Measurements from ENCODE around the gene SLC6A15.

The SLC6A15 gene

GRCh38 chr12:84912198-84913128, at the start of gene SLC6A15:
Gene SLC6A15 (minus strand): TSS chr12:84912799. CDS start chr12:84892120, 20,679 bp downstream.
- DNase-seq (ENCODE audit: low read depth) = peak; percentile 97

DNA sequence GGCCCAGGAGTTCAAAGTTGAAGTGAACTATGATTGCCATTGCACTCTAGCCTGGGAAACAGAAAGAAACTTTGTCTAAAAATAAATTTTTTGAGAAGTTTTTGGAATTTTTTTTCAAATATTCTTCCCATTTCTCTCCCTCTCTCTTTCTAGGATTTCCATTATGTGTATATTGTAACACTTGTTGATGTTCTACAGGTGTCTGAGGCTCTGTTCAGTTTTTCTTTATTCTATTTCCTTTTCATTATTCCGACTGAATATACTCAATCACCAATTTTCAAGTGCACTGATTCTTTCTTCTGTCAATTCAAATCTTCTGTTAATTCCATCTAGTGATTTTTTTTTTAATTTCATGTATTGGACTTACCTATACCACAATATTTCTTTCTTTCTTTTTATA, 48.3 kb upstream of the SLC6A15 start:
- DNase-seq (ENCODE audit: low read depth) = no peak

GRCh38 chr12:84955298-84955697, 42.7 kb upstream of the SLC6A15 start:
- peak; percentile 50 for DNase-seq (ENCODE audit: low read depth)

DNA sequence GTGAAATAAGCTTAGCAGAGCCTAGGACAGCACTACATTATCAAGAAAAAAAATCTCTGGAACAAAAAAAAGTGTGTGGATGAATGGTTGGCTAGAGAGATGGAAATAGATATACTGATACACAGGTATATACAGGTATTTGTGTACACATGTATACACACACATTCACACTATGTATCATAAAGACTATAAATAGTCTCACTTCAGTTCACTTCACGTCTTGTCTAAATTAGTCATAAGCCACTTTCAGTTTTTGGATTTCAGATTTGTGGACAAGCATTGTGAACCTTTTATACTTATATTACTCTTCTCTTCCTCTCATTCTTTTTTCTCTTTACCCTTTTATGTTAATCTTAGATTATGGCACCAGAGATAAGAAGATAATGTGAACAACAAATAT, 41.8 kb upstream of the SLC6A15 start:
- no peak for DNase-seq (ENCODE audit: low read depth)

- peak; percentile 16 for DNase-seq (ENCODE audit: low read depth)
Observed at GRCh38 chr12:84950971-84951546, 38.5 kb upstream of the SLC6A15 start.

GRCh38 chr12:84946753-84947152, 34.2 kb upstream of the SLC6A15 start:
- no peak for DNase-seq (ENCODE audit: low read depth)

DNA sequence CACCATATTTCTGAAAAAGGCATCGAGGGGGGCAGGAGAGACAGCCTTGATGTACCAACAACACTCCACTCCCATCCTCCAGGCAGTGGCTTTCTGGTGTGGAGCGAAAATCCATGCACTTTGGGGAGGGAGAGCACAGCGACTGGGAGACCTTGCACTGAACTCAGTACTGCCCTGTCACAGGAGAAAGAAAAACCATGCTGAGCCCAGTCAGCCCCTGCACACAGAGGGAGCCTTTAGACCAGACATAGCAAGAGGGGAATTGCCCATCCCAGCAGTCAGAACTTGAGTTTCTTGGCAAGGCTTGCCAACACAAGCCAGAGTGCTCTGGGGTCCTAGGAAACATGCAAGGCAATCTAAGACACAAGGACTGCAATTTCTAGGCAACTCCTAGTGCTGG, 24.8 kb upstream of the SLC6A15 start:
- DNase-seq (ENCODE audit: low read depth) = no peak

DNA sequence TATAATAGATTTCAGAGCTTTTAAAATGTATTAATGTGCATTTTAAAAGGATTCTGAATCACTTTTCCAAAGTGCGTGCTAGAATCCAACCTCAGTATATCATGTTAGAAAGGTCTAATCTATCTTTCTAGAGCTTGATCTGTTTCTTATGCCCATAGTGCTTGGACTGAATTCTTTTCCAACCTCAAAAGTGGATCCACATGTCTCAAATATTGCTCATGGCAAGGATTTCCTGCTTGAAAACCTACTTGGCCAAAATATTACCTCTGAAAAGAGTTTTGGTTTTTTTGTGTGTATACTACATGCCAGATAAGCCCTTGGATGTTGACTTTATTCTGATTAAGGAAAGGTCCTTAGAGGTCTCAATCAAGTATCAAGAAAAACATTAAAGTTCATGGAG, 16.9 kb upstream of the SLC6A15 start:
- no peak for DNase-seq (ENCODE audit: low read depth)

DNA sequence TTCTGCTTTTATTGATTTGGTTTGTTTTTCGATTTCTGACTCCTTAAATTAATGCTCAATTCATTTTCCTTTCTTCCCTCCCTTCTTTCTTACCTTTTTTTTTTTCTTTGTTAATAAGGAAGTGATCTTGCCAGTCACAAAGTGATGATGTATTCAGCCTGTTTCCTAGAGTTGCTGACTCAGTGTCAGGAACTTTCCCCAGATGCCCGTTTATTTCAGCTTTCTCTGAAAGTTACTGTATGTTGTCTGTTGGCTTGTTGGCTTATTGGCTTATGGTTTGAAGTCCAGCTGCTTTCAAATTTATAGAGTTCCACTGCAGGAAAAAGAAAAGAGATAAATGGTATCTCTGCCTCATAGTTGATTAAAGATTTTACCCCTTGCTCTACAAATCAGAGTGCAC, 12.4 kb upstream of the SLC6A15 start:
- peak; percentile 89 for DNase-seq (ENCODE audit: low read depth)

- DNase-seq (ENCODE audit: low read depth) = peak; percentile 88
Observed at GRCh38 chr12:84922693-84923092, 10.1 kb upstream of the SLC6A15 start.

- peak; percentile 83 for DNase-seq (ENCODE audit: low read depth)
Observed at GRCh38 chr12:84920331-84920730, 7.7 kb upstream of the SLC6A15 start.

GRCh38 chr12:84919271-84919670, 6.7 kb upstream of the SLC6A15 start:
- peak; percentile 80 for DNase-seq (ENCODE audit: low read depth)

- DNase-seq (ENCODE audit: low read depth) = peak; percentile 64
Observed at GRCh38 chr12:84913129-84913515, 523 bp upstream of the SLC6A15 start.

- peak; percentile 93 for DNase-seq (ENCODE audit: low read depth)
Observed at GRCh38 chr12:84911271-84912197, 1.1 kb downstream of the SLC6A15 start.

DNA sequence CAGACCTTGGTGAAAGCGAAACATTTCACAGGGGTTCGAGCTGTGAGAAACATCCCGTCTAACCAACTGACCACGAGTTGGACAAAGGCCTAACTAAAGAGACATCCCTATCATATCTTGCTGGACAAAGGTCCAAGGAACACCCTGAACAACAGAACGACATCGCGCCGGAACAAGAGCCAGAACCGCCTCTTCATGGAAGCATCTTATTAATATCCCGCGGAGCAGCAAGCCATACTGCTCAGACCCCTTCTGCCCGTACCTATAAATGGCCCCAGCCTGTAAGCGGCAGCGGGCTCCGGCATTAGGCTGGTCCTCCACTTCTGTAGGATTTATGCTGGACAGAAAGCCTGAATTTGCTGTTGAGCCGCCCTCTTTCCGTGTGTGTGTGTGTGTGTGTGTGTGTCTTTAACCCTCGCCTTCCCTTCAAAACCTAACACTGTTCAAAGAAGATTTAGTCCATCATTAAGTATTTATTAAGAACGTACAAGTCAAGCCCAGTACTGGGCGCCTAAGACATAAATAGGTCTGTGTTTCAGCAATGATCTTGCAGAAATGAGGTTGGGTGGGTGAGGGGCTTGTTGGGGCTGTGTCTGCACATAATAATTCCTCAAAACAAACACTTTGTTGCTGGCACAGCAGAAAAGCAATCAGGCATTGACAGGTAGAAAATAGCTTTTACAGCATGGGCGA, 1.9 kb downstream of the SLC6A15 start:
- peak; percentile 55 for DNase-seq (ENCODE audit: low read depth)

DNA sequence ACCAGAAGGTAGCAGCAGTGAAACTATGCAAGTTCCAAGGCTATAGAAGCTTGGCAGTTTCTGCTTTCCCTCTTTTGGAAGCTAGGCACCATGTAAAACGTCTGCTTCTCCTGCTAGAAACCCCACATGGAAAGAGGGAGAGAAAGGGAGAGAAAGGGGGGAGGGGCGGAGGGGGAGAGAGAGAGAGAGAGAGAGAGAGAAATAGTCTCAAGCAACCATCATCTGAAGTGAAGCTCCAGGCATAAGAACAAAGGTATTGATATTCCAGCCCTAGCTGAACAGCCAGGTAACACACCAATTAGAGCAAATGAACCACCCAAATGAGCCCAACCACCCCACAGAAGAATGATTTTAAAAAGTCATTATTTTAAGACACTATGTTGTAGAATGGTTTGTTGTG, 8.5 kb downstream of the SLC6A15 start:
- DNase-seq (ENCODE audit: low read depth) = no peak

DNA sequence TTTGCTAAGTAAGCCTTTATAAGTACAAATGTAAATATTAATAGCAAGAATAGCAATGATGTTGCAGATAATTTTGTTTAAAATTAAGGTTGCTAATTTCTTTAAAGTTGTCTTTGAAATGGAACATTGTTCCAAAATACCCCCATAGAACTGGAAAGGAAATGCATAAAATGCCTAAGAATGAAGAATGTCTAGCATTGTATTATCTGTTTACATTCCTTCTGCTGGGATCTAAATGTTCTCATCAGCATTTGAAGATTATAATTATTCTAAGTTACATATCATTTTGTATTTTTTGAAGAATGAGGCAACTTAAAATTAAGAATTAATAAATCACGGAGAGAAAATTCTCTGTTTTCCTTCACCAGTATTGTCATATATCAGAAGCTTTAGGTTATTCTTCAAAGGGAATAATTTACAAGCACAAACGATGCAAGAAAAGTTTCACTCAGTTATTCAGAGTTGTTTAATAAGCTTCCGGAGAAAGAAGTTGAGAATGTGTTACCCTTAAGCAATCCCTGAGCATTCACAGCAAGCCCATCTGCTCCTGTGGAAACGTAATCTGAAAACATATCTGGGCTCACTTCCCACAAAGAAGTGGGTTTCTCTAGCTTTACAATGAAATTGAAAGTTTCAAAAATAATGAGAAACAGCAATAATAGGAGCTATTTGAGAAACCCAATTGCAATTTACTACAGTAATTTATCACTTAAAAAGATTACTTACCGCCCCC, 21.3 kb downstream of the SLC6A15 start:
- peak; percentile 93 for DNase-seq (ENCODE audit: low read depth)

DNA sequence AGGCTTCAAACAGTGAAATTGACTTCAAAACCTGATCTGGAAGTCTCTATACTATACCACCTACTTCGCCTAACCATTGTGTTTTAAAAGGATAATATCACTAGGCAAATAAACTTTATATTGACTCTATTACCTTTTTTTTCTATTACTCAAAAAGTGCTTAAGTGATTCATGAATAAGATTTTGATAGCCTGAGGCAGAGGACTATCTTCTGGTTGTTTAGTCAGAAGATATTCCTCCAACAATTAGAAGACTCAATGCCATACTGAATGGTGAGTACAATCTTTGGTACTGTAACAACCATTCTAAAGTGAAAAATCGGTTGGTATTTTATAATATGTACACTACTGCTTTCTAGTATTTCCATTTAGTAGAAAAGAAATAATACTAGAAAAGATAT, 22.8 kb downstream of the SLC6A15 start:
- peak; percentile 11 for DNase-seq (ENCODE audit: low read depth)

DNA sequence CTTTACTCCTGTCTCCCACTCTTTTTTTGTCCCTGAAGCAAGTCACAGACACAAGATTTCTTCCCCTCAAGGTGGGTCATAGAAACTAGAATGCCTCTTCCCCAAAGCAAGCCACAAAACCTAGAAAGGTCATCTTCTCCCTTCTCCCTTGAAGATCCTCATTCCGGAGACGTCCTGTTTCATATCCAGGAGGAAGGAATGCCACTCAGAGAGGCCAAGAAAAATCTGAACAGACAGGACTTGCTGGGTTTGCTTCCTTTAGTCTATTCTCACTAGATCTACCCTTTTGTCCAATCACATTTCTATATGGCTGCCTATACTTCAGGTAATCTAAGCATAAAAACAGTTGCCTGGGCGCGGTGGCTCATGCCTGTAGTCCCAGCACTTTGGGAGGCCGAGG, 23.7 kb downstream of the SLC6A15 start:
- DNase-seq (ENCODE audit: low read depth) = no peak

GRCh38 chr12:84877340-84877739, 35.3 kb downstream of the SLC6A15 start:
- no peak for DNase-seq (ENCODE audit: low read depth)

- no peak for DNase-seq (ENCODE audit: low read depth)
Observed at GRCh38 chr12:84875241-84875640, 37.4 kb downstream of the SLC6A15 start.

Data from iris pigment epithelial cell (primary cell).